Measurements from ENCODE around the gene SPDYA.
"Not testable (repeated sequence)": the region's sequence is repeated elsewhere in the genome, so short reads cannot be mapped to it uniquely, and the experiment has no call there.

Gene SPDYA

GRCh38 chr2:28768952-28769351 is 41.7 kb upstream of the SPDYA start:
- no peak for DNase-seq (ENCODE audit: low read depth)
- no peak for TF ChIP-seq CTCF (conservative IDR thresholded peaks at IDR 0.05; ENCODE audit: low read depth, low read length)
- no peak overlapping the region for H3K4me3 ChIP-seq (ENCODE audit: low read length)

GRCh38 chr2:28772351-28772750 is 38.3 kb upstream of the SPDYA start:
- no peak for DNase-seq (ENCODE audit: low read depth)
- no peak for TF ChIP-seq CTCF (conservative IDR thresholded peaks at IDR 0.05; ENCODE audit: low read depth, low read length)
- no peak overlapping the region for H3K4me3 ChIP-seq (ENCODE audit: low read length)

- TF ChIP-seq CTCF (conservative IDR thresholded peaks at IDR 0.05; ENCODE audit: low read depth, low read length): no peak
- no peak overlapping the region for H3K4me3 ChIP-seq (ENCODE audit: low read length)
- no peak for DNase-seq (ENCODE audit: low read depth)
Measured at GRCh38 chr2:28776471-28776870, 34.2 kb upstream of the SPDYA start.

- no peak overlapping the region for H3K4me3 ChIP-seq (ENCODE audit: low read length)
- DNase-seq (ENCODE audit: low read depth): no peak
- TF ChIP-seq CTCF (conservative IDR thresholded peaks at IDR 0.05; ENCODE audit: low read depth, low read length): no peak
Measured at GRCh38 chr2:28778392-28778791, 32.2 kb upstream of the SPDYA start.

GRCh38 chr2:28779001-28779400 is 31.6 kb upstream of the SPDYA start:
- no peak for DNase-seq (ENCODE audit: low read depth)
- H3K4me3 ChIP-seq (ENCODE audit: low read length): no peak overlapping the region
- TF ChIP-seq CTCF (conservative IDR thresholded peaks at IDR 0.05; ENCODE audit: low read depth, low read length): no peak

GRCh38 chr2:28780496-28780895 is 30.1 kb upstream of the SPDYA start:
- no peak for DNase-seq (ENCODE audit: low read depth)
- TF ChIP-seq CTCF (conservative IDR thresholded peaks at IDR 0.05; ENCODE audit: low read depth, low read length): no peak
- no peak overlapping the region for H3K4me3 ChIP-seq (ENCODE audit: low read length)

- no peak for TF ChIP-seq CTCF (conservative IDR thresholded peaks at IDR 0.05; ENCODE audit: low read depth, low read length)
- H3K4me3 ChIP-seq (ENCODE audit: low read length): no peak overlapping the region
- no peak for DNase-seq (ENCODE audit: low read depth)
Measured at GRCh38 chr2:28782423-28782822, 28.2 kb upstream of the SPDYA start.

GRCh38 chr2:28784570-28784969 is 26.1 kb upstream of the SPDYA start:
- not testable (repeated sequence) for H3K4me3 ChIP-seq (ENCODE audit: low read length); DNase-seq (ENCODE audit: low read depth)
